Vagina (tissue), 2 donors: Measurements from ENCODE around the gene HPCAL1.

Experiments
- CTCF ChIP-seq, 3 experiments: fragments of 450-650 bp in 2 of 3; fragments of 200-600 bp in 1 of 3; sonication (generic) in 1 of 3; IDR thresholded peaks; one replicate each; pipeline ENCODE4 v1.5.1; 2017 to 2019; ENCODE audit warnings: antibody characterized with exemption in 3 of 3, mild to moderate bottlenecking in 2 of 3, moderate library complexity in 2 of 3
- POLR2A ChIP-seq, 2 donors: fragments of 450-650 bp; IDR thresholded peaks; one replicate each; pipeline ENCODE4 v1.6.1; 2017; ENCODE audit warnings: antibody characterized with exemption in 2 of 2, mild to moderate bottlenecking in 2 of 2, moderate library complexity in 2 of 2

GRCh38 chr2:10360460-10360849 lies 57.8 kb downstream of the HPCAL1 start:
- TF ChIP-seq CTCF (IDR thresholded peaks at IDR 0.05) (no peak), POLR2A (IDR thresholded peaks at IDR 0.05) (no peak)
